ENCODE results near the gene THOC2. TPM values are rescaled to one million over a fixed set of nuclear protein-coding genes. Genes with fewer than 3 reads are reported as not detected.
"Not testable (repeated sequence)": the region's sequence is repeated elsewhere in the genome, so short reads cannot be mapped to it uniquely, and the experiment has no call there.

THOC2 gene
- total and polyA plus RNA-seq, 3 donors from 2014 or later, result 14.4 to 103 (median 80.5) TPM

DNA sequence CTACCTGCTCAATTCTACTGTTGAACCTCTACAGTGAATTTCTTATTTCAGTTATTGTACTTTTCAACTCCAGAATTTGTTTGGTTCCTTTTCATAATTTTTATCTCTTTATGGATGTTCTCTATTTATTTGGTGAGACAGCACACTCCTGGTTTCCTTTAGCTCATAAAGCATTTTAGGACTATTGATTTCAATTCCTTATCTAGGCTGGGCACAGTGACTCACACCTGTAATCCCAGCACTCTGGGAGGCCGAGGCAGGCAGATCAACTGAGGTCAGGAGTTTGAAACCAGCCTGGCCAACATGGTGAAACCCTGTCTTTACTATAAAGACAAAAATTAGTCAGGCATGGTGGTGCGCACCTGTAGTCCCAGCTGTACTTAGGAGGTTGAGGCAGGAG, 57.7 kb downstream of the THOC2 start:
- TF ChIP-seq, protein P1, sequence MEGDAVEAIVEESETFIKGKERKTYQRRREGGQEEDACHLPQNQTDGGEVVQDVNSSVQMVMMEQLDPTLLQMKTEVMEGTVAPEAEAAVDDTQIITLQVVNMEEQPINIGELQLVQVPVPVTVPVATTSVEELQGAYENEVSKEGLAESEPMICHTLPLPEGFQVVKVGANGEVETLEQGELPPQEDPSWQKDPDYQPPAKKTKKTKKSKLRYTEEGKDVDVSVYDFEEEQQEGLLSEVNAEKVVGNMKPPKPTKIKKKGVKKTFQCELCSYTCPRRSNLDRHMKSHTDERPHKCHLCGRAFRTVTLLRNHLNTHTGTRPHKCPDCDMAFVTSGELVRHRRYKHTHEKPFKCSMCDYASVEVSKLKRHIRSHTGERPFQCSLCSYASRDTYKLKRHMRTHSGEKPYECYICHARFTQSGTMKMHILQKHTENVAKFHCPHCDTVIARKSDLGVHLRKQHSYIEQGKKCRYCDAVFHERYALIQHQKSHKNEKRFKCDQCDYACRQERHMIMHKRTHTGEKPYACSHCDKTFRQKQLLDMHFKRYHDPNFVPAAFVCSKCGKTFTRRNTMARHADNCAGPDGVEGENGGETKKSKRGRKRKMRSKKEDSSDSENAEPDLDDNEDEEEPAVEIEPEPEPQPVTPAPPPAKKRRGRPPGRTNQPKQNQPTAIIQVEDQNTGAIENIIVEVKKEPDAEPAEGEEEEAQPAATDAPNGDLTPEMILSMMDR (IDR thresholded peaks at IDR 0.05), result no peak
- TF ChIP-seq POLR2A (IDR thresholded peaks at IDR 0.05), result no peak
- H3K9me3 ChIP-seq, result no peaks in the 10 kb centered on the region
- WGBS, 2 donors, result 93 to 100% methylated on average over 2 of the region's 2 CpGs
- no peak overlapping the region for H3K27ac ChIP-seq
- DNase-seq, result no peak
- no peaks in the 10 kb centered on the region for H3K27me3 ChIP-seq
- H3K4me1 ChIP-seq, result no peaks in the 10 kb centered on the region
- intact Hi-C loops (cut with DNase I; ENCODE audit: low total_unique reads), result no loop called here
- H3K4me3 ChIP-seq, result no peak overlapping the region
- H3K36me3 ChIP-seq (ENCODE audit: low read depth, missing control alignments), result no peaks in the 10 kb centered on the region

DNA sequence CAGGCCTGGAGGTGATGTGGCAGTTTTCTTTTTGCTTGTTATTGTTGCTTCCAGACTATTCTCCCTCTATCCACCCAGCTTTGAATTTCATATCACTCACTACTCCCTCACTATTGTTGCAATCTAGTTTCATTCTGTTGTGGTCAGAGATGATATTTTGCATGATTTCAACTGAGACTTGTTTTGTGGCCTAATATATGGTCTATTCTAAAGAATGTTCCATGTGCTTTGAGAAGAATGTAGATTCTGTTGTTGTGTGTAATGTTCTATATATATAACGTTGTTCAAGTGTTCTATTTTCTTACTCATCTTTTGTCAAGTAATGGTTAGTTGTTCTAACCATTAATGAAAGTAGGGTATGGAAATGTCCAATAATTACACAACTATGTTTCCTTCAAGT, 59.0 kb downstream of the THOC2 start:
- Histone ChIP-seq H3K9me3 (no peaks in the 10 kb centered on the region), H3K4me3 (no peak overlapping the region), H3K27ac (no peak overlapping the region), H3K36me3 (ENCODE audit: low read depth, missing control alignments) (no peaks in the 10 kb centered on the region), H3K4me1 (no peaks in the 10 kb centered on the region), H3K27me3 (no peaks in the 10 kb centered on the region)
- TF ChIP-seq, protein P1 (IDR thresholded peaks at IDR 0.05), result no peak
- TF ChIP-seq POLR2A (IDR thresholded peaks at IDR 0.05), result no peak
- WGBS, 2 donors, result 88 to 90% methylated on average over 1 of the region's 1 CpG
- no peak for DNase-seq
- intact Hi-C loops (cut with DNase I; ENCODE audit: low total_unique reads), result no loop called here

DNA sequence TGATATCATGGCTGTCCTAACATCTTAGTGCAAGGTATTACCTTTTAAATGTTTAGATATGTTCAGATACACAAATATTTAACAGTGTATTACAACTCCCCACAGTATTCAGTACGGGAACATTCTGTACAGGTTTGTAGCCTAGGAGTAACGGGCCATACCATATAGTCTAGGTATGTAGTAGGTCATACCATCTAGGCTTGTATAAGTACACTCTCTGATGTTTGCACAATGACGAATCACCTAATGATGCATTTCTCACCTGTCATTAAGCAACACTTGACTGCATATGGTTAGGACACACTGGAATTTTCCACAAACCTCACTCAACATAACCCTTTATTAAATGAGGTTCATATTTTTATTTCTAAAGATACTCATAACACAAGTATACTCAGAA, 67.7 kb downstream of the THOC2 start:
- Histone ChIP-seq H3K4me1 (no peaks in the 10 kb centered on the region), H3K36me3 (ENCODE audit: low read depth, missing control alignments) (no peaks in the 10 kb centered on the region), H3K4me3 (no peak overlapping the region), H3K27ac (no peak overlapping the region), H3K9me3 (no peaks in the 10 kb centered on the region), H3K27me3 (no peaks in the 10 kb centered on the region)
- 92 to 98% methylated on average over 3 of the region's 3 CpGs for WGBS, 2 donors
- intact Hi-C loops (cut with DNase I; ENCODE audit: low total_unique reads), result no loop called here
- TF ChIP-seq, protein P1 (IDR thresholded peaks at IDR 0.05), result no peak
- TF ChIP-seq POLR2A (IDR thresholded peaks at IDR 0.05), result no peak
- DNase-seq, result no peak

DNA sequence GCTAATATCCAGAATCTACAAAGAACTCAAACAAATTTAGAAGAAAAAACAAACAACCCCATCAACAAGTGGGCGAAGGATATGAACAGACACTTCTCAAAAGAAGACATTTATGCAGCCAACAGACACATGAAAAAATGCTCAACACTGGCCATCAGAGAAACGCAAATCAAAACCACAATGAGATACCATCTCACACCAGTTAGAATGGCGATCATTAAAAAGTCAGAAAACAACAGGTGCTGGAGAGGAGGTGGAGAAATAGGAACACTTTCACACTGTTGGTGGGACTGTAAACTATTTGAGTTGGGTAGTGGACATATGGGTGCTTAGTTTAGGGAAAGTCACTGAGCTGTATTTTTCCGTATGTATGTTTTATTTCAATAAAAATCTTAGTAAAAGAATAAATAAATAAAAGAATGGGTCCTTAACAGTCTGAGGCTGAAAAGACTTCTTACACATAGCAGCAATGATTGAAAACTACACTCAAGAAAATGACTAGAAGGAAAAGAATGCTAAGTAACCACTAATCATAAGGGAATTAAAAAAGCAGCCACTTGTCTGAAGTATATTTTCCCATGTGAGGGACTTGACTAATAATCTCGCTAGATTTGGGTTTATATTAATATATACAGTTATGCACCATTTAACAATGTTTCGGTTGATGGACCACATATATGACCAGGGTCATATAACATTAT, 68.2 kb downstream of the THOC2 start:
- H3K27me3 ChIP-seq; H3K9me3 ChIP-seq; H3K36me3 ChIP-seq (ENCODE audit: low read depth, missing control alignments); DNase-seq; H3K4me1 ChIP-seq; H3K27ac ChIP-seq; H3K4me3 ChIP-seq; intact Hi-C loops (cut with DNase I; ENCODE audit: low total_unique reads): not testable (repeated sequence)
- WGBS, 2 donors, result 92 to 95% methylated on average over 6 of the region's 6 CpGs

DNA sequence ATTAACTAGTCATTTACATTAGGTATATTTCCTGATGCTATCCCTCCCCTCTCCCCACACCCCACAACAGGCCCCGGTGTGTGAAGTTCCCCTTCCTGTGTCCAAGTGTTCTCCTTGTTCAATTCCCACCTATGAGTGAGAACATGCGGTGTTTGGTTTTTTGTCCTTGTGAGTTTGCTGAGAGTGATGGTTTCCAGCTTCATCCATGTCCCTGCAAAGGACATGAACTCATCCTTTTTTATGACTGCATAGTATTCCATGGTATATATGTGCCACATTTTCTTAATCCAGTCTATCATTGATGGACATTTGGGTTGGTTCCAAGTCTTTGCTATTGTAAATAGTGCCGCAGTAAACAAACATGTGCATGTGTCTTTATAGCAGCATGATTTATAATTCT, 69.1 kb downstream of the THOC2 start:
- H3K4me3 ChIP-seq; intact Hi-C loops (cut with DNase I; ENCODE audit: low total_unique reads); H3K9me3 ChIP-seq; H3K4me1 ChIP-seq; H3K36me3 ChIP-seq (ENCODE audit: low read depth, missing control alignments); H3K27me3 ChIP-seq; H3K27ac ChIP-seq; DNase-seq: not testable (repeated sequence)
- WGBS, 2 donors, result 100% methylated on average over 2 to 3 of the region's 3 CpGs

DNA sequence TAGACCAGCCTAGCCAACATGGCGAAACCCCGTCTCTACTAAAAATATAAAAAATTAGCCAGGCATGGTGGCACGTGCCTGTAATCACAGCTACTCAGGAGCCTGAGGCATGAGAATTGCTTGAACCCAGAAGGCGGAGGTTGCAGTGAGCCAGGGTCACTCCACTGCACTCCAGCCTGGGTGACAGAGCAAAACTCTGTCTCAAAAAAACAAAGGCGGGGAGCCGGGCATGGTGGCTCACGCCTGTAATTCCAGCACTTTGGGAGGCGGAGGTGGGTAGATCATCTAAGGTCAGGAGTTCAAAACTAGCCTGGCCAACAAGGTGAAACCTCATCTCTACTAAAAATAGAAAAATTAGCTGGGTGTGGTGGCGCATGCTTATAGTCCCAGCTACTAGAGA, 76.3 kb downstream of the THOC2 start:
- H3K27me3 ChIP-seq; H3K27ac ChIP-seq; H3K4me1 ChIP-seq; H3K9me3 ChIP-seq; intact Hi-C loops (cut with DNase I; ENCODE audit: low total_unique reads); H3K4me3 ChIP-seq; DNase-seq; H3K36me3 ChIP-seq (ENCODE audit: low read depth, missing control alignments): not testable (repeated sequence)
- whole genome bisulfite sequencing, 2 donors, result 61 to 92% methylated on average over 7 to 9 of the region's 9 CpGs

DNA sequence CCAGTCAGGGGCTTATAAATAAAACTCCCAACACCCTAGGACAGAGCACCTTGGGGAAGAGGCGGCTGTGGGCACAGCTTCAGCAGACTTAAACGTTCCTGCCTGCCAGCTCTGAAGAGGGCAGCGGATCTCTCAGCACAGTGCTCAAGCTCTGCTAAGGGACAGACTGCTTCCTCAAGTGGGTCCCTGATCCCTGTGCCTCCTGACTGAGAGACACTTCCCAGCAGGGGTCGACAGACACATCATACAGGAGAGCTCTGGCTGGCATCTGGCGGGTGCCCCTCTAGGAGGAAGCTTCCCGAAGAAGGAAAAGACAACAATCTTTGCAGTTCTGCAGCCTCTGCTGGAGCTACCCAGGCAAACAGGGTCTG, 84.1 kb downstream of the THOC2 start:
- H3K9me3 ChIP-seq; H3K36me3 ChIP-seq (ENCODE audit: low read depth, missing control alignments); H3K27ac ChIP-seq; intact Hi-C loops (cut with DNase I; ENCODE audit: low total_unique reads); DNase-seq; H3K27me3 ChIP-seq; H3K4me1 ChIP-seq; H3K4me3 ChIP-seq: not testable (repeated sequence)
- whole genome bisulfite sequencing, 2 donors, result 67 to 70% methylated on average over 3 to 6 of the region's 6 CpGs
